HL-60/S4 treated with retinoic acid at 250 ng/mL for 4 days and 3 days (cell line): ENCODE results near the gene ZNF213.

Experiments used
- in situ Hi-C: fragments of 300-500 bp; cut with MboI; formaldehyde crosslinking; loops from 2 replicates; pipeline ENCODE4 v1.7.0; 2022; ENCODE audit warnings: low sequenced_read_pairs

ZNF213 gene

GRCh38 chr16:3134338-3135125 is at the start of gene ZNF213:
Gene ZNF213, plus strand, starts transcription at chr16:3135029. Its CDS starts 2,252 bp downstream, at chr16:3137281.
- in situ Hi-C loops, result no loop called here

- in situ Hi-C loops, result no loop called here
Observed at GRCh38 chr16:3085868-3086595, 48.8 kb upstream of the ZNF213 start.

GRCh38 chr16:3086596-3087242 is 48.1 kb upstream of the ZNF213 start:
- in situ Hi-C loops, result no loop called here

GRCh38 chr16:3087243-3088235 is 47.3 kb upstream of the ZNF213 start:
- in situ Hi-C loops, result no loop called here

GRCh38 chr16:3088450-3088849 is 46.4 kb upstream of the ZNF213 start:
- in situ Hi-C loops, result no loop called here

- in situ Hi-C loops, result no loop called here
Observed at GRCh38 chr16:3088925-3089716, 45.7 kb upstream of the ZNF213 start.

GRCh38 chr16:3089717-3090592 is 44.9 kb upstream of the ZNF213 start:
- in situ Hi-C loops, result no loop called here

- in situ Hi-C loops, result no loop called here
Observed at GRCh38 chr16:3091551-3091950, 43.3 kb upstream of the ZNF213 start.

- in situ Hi-C loops, result no loop called here
Observed at GRCh38 chr16:3092501-3092941, 42.3 kb upstream of the ZNF213 start.

GRCh38 chr16:3094289-3095027 is 40.4 kb upstream of the ZNF213 start:
- in situ Hi-C loops, result no loop called here

GRCh38 chr16:3095869-3096268 is 39.0 kb upstream of the ZNF213 start:
- in situ Hi-C loops, result no loop called here

GRCh38 chr16:3096362-3096761 is 38.5 kb upstream of the ZNF213 start:
- in situ Hi-C loops, result no loop called here

- in situ Hi-C loops, result no loop called here
Observed at GRCh38 chr16:3097266-3097665, 37.6 kb upstream of the ZNF213 start.

- in situ Hi-C loops, result no loop called here
Observed at GRCh38 chr16:3098459-3099394, 36.1 kb upstream of the ZNF213 start, which contains the start of gene ZSCAN10. Gene ZSCAN10, minus strand, starts transcription at chr16:3099294. Its CDS starts 6,357 bp downstream, at chr16:3092937.

- in situ Hi-C loops, result no loop called here
Observed at GRCh38 chr16:3099395-3099731, 35.5 kb upstream of the ZNF213 start.

- in situ Hi-C loops, result no loop called here
Observed at GRCh38 chr16:3099732-3100499, 34.9 kb upstream of the ZNF213 start.
